HG03139 (cell line): ENCODE results near the gene SUPT20HL1.

ENCODE experiments used
- ATAC-seq: cut with Tn5 transposase; IDR thresholded peaks from one replicate; pipeline ENCODE4 v1.9.1; 2021; ENCODE audit not compliant: unreplicated experiment

Gene SUPT20HL1

GRCh38 chrX:24396236-24396930 lies 35.9 kb downstream of the SUPT20HL1 start:
- ATAC-seq = no peak

GRCh38 chrX:24396931-24397279 lies 36.5 kb downstream of the SUPT20HL1 start:
- no peak for ATAC-seq

GRCh38 chrX:24398766-24399165 lies 38.3 kb downstream of the SUPT20HL1 start:
- no peak for ATAC-seq

DNA sequence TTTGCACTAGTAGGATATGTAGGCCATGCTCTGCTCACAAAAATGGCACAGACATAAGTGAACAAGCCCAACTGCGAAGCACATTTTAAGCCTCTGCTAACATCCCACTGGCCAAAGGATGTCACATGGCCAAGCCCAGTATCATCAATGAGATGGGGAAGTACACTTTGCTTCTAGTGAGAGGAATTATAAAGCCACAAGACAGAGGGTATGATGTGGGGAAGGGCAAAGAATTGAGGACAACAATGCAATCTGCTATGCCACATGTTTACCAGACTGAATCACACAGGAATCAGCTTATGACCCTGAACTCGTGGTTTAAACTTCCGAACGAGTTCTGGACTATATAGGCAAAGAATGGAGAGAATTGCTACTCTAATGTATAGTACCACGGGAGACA lies 39.1 kb downstream of the SUPT20HL1 start:
- no peak for ATAC-seq

DNA sequence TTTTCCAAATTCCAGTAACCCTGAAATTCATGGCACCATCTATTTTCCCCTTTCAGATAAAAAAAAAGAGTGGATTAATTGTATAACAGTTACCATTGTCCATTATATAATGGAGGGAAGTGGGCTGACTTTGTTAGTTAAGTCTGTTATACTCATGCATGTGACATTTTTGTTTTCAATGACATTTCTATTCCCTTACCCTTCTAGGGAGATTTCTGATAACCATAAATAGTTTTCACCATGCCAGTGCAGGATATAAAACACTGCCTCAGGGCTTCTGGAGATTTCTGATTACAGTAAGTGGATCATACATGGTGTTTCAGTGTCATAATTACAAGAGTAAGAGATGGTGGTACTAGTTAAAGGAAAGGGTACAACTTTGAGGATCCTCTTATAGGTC lies 45.5 kb downstream of the SUPT20HL1 start:
- no peak for ATAC-seq
